Measurements from ENCODE around the gene AQP1.

DNA sequence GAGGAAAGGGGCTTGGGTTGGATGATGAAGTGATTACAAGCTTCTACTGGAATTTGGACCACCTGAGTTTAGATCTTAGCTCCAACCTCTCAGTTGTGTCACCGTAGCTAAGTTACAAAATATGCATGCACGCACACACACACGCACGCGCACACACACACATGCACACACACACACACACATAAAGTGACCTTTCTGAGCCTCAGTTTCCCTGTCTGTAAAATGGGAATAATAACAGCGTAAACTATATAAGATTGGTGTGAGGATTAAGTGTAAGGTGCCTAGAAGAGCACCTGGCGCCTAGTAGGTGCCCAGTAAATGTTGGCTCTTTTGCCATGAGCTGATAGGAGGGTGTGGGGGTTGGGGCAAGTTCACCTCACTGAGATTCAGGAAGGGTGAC is 12.6 kb upstream of the AQP1 start:
- TF ChIP-seq SREBF1 (IDR thresholded peaks at IDR 0.05; ENCODE audit: low read length) (no peak), ATF2 (IDR thresholded peaks at IDR 0.05; ENCODE audit: low read length) (no peak), FOS (IDR thresholded peaks at IDR 0.05; ENCODE audit: borderline replicate concordance, extremely low read depth, insufficient read length) (no peak), HCFC1 (IDR thresholded peaks at IDR 0.05; ENCODE audit: low read length) (no peak), WRNIP1 (IDR thresholded peaks at IDR 0.05; ENCODE audit: borderline replicate concordance, low read depth, low read length) (no peak), HDAC2 (IDR thresholded peaks at IDR 0.05) (no peak), NBN (IDR thresholded peaks at IDR 0.05) (no peak), ZSCAN29 (IDR thresholded peaks at IDR 0.05) (no peak), ZBTB33 (IDR thresholded peaks at IDR 0.05) (no peak), GATAD2B (conservative IDR thresholded peaks at IDR 0.05; ENCODE audit: low read depth) (no peak)
- TF ChIP-seq, protein P1, sequence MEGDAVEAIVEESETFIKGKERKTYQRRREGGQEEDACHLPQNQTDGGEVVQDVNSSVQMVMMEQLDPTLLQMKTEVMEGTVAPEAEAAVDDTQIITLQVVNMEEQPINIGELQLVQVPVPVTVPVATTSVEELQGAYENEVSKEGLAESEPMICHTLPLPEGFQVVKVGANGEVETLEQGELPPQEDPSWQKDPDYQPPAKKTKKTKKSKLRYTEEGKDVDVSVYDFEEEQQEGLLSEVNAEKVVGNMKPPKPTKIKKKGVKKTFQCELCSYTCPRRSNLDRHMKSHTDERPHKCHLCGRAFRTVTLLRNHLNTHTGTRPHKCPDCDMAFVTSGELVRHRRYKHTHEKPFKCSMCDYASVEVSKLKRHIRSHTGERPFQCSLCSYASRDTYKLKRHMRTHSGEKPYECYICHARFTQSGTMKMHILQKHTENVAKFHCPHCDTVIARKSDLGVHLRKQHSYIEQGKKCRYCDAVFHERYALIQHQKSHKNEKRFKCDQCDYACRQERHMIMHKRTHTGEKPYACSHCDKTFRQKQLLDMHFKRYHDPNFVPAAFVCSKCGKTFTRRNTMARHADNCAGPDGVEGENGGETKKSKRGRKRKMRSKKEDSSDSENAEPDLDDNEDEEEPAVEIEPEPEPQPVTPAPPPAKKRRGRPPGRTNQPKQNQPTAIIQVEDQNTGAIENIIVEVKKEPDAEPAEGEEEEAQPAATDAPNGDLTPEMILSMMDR (IDR thresholded peaks at IDR 0.05 in 2 of 3, conservative IDR thresholded peaks at IDR 0.05 in 1 of 3; ENCODE audit: control insufficient read depth in 2 of 3, extremely low read depth in 1 of 3, insufficient read depth in 1 of 3, low read depth in 3 of 3, low read length in 3 of 3): no peak
